Small intestine (tissue), 7 donors: ENCODE results near the gene SLC43A3. TPM values are rescaled to one million over a fixed set of nuclear protein-coding genes. Genes with fewer than 3 reads are reported as not detected.
"Not testable (repeated sequence)": the region's sequence is repeated elsewhere in the genome, so short reads cannot be mapped to it uniquely, and the experiment has no call there.

Source experiments
- DNase-seq, 2 donors: peaks; one replicate each; pipeline versions ENCODE4 v3.0.0 to v3.0.0-alpha.2; 2013
- FAIRE-seq: peaks from 2 replicates; lab custom pipeline; 2012; peaks lifted over from hg19 to GRCh38; lab: Jason Lieb, UNC
- H3K27ac ChIP-seq, 3 donors: one replicate each; pipeline ENCODE4 v1.5.1; 2013; ENCODE audit warnings: low read length in 2 of 3, mild to moderate bottlenecking in 2 of 3, control low read depth in 1 of 3, inconsistent platforms in 1 of 3, low read depth in 1 of 3, moderate library complexity in 1 of 3
- H3K27me3 ChIP-seq, 3 donors: one replicate each; pipeline ENCODE4 v1.6.1; 2013; ENCODE audit warnings: low read length in 3 of 3, inconsistent platforms in 1 of 3; ENCODE audit not compliant: control insufficient read depth in 3 of 3, insufficient read depth in 3 of 3
- H3K36me3 ChIP-seq, 3 donors: one replicate each; pipeline ENCODE4 v1.6.1; 2013; ENCODE audit warnings: low read length in 3 of 3, inconsistent platforms in 1 of 3, low read depth in 1 of 3, mild to moderate bottlenecking in 1 of 3, moderate library complexity in 1 of 3; ENCODE audit not compliant: control insufficient read depth in 3 of 3, insufficient read depth in 2 of 3
- H3K4me1 ChIP-seq, 3 donors: one replicate each; pipeline ENCODE4 v1.6.1; 2013; ENCODE audit warnings: low read length in 2 of 3, inconsistent platforms in 1 of 3, low read depth in 1 of 3, mild to moderate bottlenecking in 1 of 3, moderate library complexity in 1 of 3; ENCODE audit not compliant: control insufficient read depth in 3 of 3, insufficient read depth in 2 of 3
- H3K4me3 ChIP-seq, 3 donors: one replicate each; pipeline ENCODE4 v1.5.1; 2013; ENCODE audit warnings: low read length in 3 of 3, control low read depth in 1 of 3, inconsistent platforms in 1 of 3, low read depth in 1 of 3, mild to moderate bottlenecking in 1 of 3, moderate library complexity in 1 of 3
- H3K9me3 ChIP-seq, 2 donors: one replicate each; pipeline ENCODE4 v1.6.1; 2013; ENCODE audit warnings: low read depth in 1 of 2, low read length in 1 of 2; ENCODE audit not compliant: control insufficient read depth in 2 of 2, insufficient read depth in 1 of 2
- WGBS, 3 donors: extraction: QIAGEN DNeasy Blood & Tissue Kit; methylation state at CpG; one replicate each; pipeline ENCODE4 v1.1.7; 2013; 5-methylcytosine and 5-hydroxymethylcytosine counted together
- polyA plus RNA-seq, 4 donors: library from polyadenylated mRNA; stranded (reverse) in 3 of 4; unstranded in 1 of 4; fragments of 200-250 nt in 3 of 4; fragments of 120-200 nt in 1 of 4; gene quantifications; one replicate each; pipeline versions ENCODE4 v1.2.1 to v1.2.3, GENCODE V29; 2013
- donor health status: healthy with polysubstance abuse.
- donor health status: control.
- donor health status: control.
- donor health status: Bipolar disorder and iron deficiency.
- donor health status: healthy.

SLC43A3 gene
- polyA plus RNA-seq, 4 donors: 2.4 to 13.8 (median 8.3) TPM

- H3K36me3 ChIP-seq, FAIRE-seq, H3K27ac ChIP-seq, H3K9me3 ChIP-seq, H3K4me3 ChIP-seq, H3K27me3 ChIP-seq, DNase-seq, H3K4me1 ChIP-seq: not testable (repeated sequence)
Measured at GRCh38 chr11:57361420-57361819, 65.5 kb downstream of the SLC43A3 start.

DNA sequence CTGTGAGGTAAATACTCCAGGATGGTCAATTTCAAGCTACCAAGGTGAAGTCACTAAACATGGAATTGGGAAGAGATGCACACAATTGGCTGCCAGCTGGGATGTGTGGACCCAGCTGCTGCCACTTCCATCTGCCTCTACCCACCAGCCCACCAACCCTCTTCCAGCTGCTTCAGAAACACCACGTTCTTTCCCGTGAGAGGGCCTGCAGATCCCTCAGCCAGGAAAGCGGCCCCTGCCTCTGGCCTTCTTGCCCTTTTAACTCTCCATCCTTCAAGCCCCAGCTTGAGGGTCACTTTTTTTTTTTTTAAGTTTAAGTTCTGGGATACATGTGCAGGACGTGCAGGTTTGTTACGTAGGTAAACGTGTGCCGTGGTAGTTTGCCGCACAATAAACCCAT is 65.9 kb downstream of the SLC43A3 start:
- Histone ChIP-seq H3K4me3 (no peak overlapping the region), H3K4me1 (no peaks in the 10 kb centered on the region), H3K36me3 (no peaks in the 10 kb centered on the region), H3K9me3 (no peaks in the 10 kb centered on the region), H3K27ac (no peak overlapping the region), H3K27me3 (no peaks in the 10 kb centered on the region)
- FAIRE-seq (no peak), DNase-seq (no peak)
- 93 to 94% (median 93%) methylated on average over 8 of the region's 8 CpGs for WGBS, 3 donors

DNA sequence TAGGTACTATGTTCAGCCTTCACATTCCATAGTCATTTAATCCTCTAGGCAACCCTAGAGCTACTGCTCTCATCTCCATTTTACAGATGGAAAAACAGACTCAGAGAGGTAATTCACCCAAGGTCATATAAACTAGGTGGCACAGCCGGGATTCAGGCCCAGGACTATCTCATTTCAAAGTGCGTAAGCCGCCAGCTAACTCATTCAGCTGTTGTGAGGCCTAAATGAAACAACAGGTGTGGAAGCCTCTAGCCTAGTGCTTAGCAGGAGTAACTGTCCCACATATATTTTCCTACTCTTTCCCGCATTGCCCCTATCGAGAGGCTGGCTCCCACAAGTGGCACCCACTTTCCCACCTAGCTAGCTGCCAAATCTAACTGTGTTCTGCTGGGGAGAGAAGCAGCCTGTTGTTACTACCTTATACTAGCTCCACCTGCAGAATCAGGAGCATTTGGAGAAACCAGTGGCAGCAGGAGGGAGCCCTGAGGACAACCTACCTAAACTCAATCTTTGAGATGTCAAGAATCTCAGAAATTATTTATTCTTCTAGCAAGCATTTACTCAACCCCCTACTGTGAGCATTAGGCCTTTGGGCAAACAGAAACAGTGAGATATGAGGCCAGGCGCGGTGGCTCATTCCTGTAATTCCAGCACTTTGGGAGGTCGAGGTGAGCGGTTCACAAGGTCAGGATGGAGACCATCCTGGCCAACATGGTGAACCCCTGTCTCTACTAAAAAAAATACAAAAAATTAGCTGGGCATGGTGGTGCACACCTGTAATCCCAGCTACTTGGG is 66.8 kb downstream of the SLC43A3 start:
- no peak overlapping the region for H3K27ac ChIP-seq
- FAIRE-seq (no peak), DNase-seq (no peak)
- no peak overlapping the region for H3K4me3 ChIP-seq
- no peaks in the 10 kb centered on the region for H3K4me1 ChIP-seq
- WGBS, 3 donors: 74 to 84% (median 78%) methylated on average over 9 of the region's 9 CpGs
- H3K9me3 ChIP-seq: no peaks in the 10 kb centered on the region
- H3K27me3 ChIP-seq: no peaks in the 10 kb centered on the region
- H3K36me3 ChIP-seq: no peaks in the 10 kb centered on the region

DNA sequence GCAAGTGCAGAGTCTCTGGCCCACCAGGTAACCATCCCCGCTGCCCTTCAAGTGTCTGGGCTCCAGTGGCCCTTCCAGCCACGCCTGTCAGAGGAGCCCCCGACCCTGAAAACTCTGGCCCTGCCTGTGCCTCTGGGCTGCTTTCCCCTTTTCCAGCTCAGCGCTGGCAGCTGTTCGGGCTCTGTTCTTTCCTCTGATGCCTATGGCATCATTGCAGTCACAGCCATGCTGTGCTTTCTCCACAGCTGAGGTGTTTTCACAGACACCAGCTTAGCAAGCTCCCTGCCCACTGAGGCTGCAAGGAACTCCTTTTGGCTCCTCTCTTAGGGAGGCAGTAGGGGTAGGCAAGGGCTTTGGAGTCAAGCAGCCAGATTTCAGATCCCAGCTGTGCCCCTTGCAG is 67.5 kb downstream of the SLC43A3 start:
- no peaks in the 10 kb centered on the region for H3K36me3 ChIP-seq
- FAIRE-seq: no peak
- WGBS, 3 donors: 82 to 85% (median 84%) methylated on average over 5 of the region's 5 CpGs
- no peak overlapping the region for H3K27ac ChIP-seq
- no peak overlapping the region for H3K4me3 ChIP-seq
- DNase-seq: no peak
- H3K27me3 ChIP-seq: no peaks in the 10 kb centered on the region
- no peaks in the 10 kb centered on the region for H3K9me3 ChIP-seq
- H3K4me1 ChIP-seq: no peaks in the 10 kb centered on the region

DNA sequence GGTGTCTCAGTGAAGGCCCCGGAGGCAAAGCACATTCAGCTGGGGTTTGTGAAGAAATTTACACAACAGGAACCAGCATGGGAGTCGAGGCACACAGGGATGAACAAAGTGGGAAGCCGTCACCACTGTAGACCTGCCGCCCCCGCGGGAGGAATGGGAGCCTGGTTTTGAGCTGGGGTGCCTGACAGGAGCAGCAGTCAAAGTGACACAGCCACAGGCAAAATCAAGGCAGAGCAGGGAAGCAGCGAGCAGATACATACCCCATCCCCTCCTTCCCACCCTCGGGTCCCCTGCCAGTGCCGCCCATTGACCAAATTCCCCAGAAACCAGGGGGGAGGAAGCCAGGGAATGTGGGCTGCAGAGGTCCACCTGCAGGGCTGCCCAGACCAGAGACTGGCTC is 67.9 kb downstream of the SLC43A3 start:
- no peak for DNase-seq
- Histone ChIP-seq H3K27ac (no peak overlapping the region), H3K4me1 (no peaks in the 10 kb centered on the region), H3K9me3 (no peaks in the 10 kb centered on the region), H3K27me3 (no peaks in the 10 kb centered on the region), H3K36me3 (no peaks in the 10 kb centered on the region), H3K4me3 (no peak overlapping the region)
- 67 to 73% (median 67%) methylated on average over 7 to 9 of the region's 9 CpGs for WGBS, 3 donors
- no peak for FAIRE-seq

GRCh38 chr11:57358543-57358961 is 68.4 kb downstream of the SLC43A3 start:
- WGBS, 3 donors: 20 to 56% (median 40%) methylated on average over 9 of the region's 9 CpGs
- Histone ChIP-seq H3K4me3 (no peak overlapping the region), H3K4me1 (no peaks in the 10 kb centered on the region), H3K36me3 (no peaks in the 10 kb centered on the region), H3K27me3 (no peaks in the 10 kb centered on the region), H3K27ac (no peak overlapping the region), H3K9me3 (no peaks in the 10 kb centered on the region)
- DNase-seq: peak; percentile 20 to 26
- FAIRE-seq: no peak

GRCh38 chr11:57357856-57358255 is 69.1 kb downstream of the SLC43A3 start:
- no peak for FAIRE-seq
- H3K27ac ChIP-seq: no peak overlapping the region
- H3K9me3 ChIP-seq: no peaks in the 10 kb centered on the region
- no peak overlapping the region for H3K4me3 ChIP-seq
- no peak for DNase-seq
- no peaks in the 10 kb centered on the region for H3K4me1 ChIP-seq
- H3K27me3 ChIP-seq: no peaks in the 10 kb centered on the region
- 44 to 54% (median 53%) methylated on average over 6 of the region's 6 CpGs for WGBS, 3 donors
- H3K36me3 ChIP-seq: no peaks in the 10 kb centered on the region

- 83 to 86% (median 84%) methylated on average over 3 of the region's 3 CpGs for WGBS, 3 donors
- no peaks in the 10 kb centered on the region for H3K9me3 ChIP-seq
- no peaks in the 10 kb centered on the region for H3K27me3 ChIP-seq
- H3K36me3 ChIP-seq: no peaks in the 10 kb centered on the region
- H3K4me1 ChIP-seq: no peaks in the 10 kb centered on the region
- no peak overlapping the region for H3K27ac ChIP-seq
- no peak for FAIRE-seq
- no peak for DNase-seq
- H3K4me3 ChIP-seq: no peak overlapping the region
Measured at GRCh38 chr11:57357310-57357709, 69.6 kb downstream of the SLC43A3 start.
